IMR-90 (cell line): ENCODE measurements around the gene C9orf152. TPM values are rescaled to one million over a fixed set of nuclear protein-coding genes. Genes with fewer than 3 reads are reported as not detected.

ENCODE experiments used
- ATAC-seq: fragments of 200-7000 bp; cut with Tn5 transposase; 2 replicates; pipeline ENCODE4 v1.9.1; 2020; ENCODE audit warnings: low read depth, mild to moderate bottlenecking, moderate library complexity
- BruUV-seq: library from RNA; stranded (reverse); fragments of 400-500 nt; replicated peaks from 2 replicates; lab custom pipeline; 2021; lab: Mats Ljungman, UMichigan
- CTCF ChIA-PET: fragments of 300-600 bp; formaldehyde crosslinking; extraction: SDS; loops from one replicate; lab custom pipeline; 2021; ENCODE audit warnings: antibody characterized with exemption; lab: Yijun Ruan, JAX
- POLR2A ChIA-PET: fragments of 300-600 bp; sonication (Branson Sonifier 250); formaldehyde crosslinking; loops from one replicate; lab custom pipeline; 2022; ENCODE audit warnings: antibody characterized with exemption; ENCODE audit not compliant: unreplicated experiment; lab: Charles Lee
- DNase-seq: peaks from one replicate; pipeline ENCODE4 v3.0.0; 2013
- H2AFZ ChIP-seq: replicated peaks from 2 replicates; pipeline ENCODE3; 2013; ENCODE audit warnings: low read length, mild to moderate bottlenecking; ENCODE audit not compliant: poor library complexity
- H2AK5ac ChIP-seq: 2 replicates; pipeline ENCODE4 v1.6.1; 2013; ENCODE audit warnings: low read depth, low read length, inconsistent platforms
- H2AK9ac ChIP-seq: replicated peaks from 2 replicates; pipeline ENCODE3; 2013; ENCODE audit warnings: mild to moderate bottlenecking, low read depth, low read length, moderate library complexity; ENCODE audit not compliant: poor library complexity
- H2BK120ac ChIP-seq: 2 replicates; pipeline ENCODE4 v1.6.1; 2013; ENCODE audit warnings: low read depth, low read length, inconsistent platforms
- H2BK15ac ChIP-seq: 3 replicates; pipeline ENCODE4 v1.6.1; 2013; ENCODE audit warnings: low read depth, low read length, inconsistent platforms
- H2BK20ac ChIP-seq: 2 replicates; pipeline ENCODE4 v1.6.1; 2013; ENCODE audit warnings: low read depth, mild to moderate bottlenecking, inconsistent platforms, low read length, moderate library complexity
- H2BK5ac ChIP-seq: 2 replicates; pipeline ENCODE4 v1.6.1; 2013; ENCODE audit warnings: mild to moderate bottlenecking, low read depth, low read length, inconsistent platforms; ENCODE audit not compliant: poor library complexity, severe bottlenecking
- H3K14ac ChIP-seq: replicated peaks from 2 replicates; pipeline ENCODE4 v1.6.1; 2013; ENCODE audit warnings: low read depth, low read length, inconsistent platforms
- H3K18ac ChIP-seq: 2 replicates; pipeline ENCODE4 v1.6.1; 2013; ENCODE audit warnings: low read depth, low read length, control low read depth
- H3K23ac ChIP-seq: 2 replicates; pipeline ENCODE4 v1.6.1; 2013; ENCODE audit warnings: low read depth, low read length, inconsistent platforms
- H3K27ac ChIP-seq: 2 replicates; pipeline ENCODE4 v1.5.1; 2013; ENCODE audit warnings: mild to moderate bottlenecking, control low read depth, low read length; ENCODE audit not compliant: insufficient read depth
- H3K27me3 ChIP-seq: 2 replicates; pipeline ENCODE4 v1.6.1; 2013; ENCODE audit warnings: low read length; ENCODE audit not compliant: control insufficient read depth, insufficient read depth
- H3K36me3 ChIP-seq: 2 replicates; pipeline ENCODE4 v1.6.1; 2013; ENCODE audit warnings: low read length, mixed read lengths; ENCODE audit not compliant: control insufficient read depth, insufficient read depth
- H3K4ac ChIP-seq: 2 replicates; pipeline ENCODE4 v1.6.1; 2013; ENCODE audit warnings: low read depth, low read length, inconsistent platforms
- H3K4me1 ChIP-seq: 2 replicates; pipeline ENCODE4 v1.6.1; 2013; ENCODE audit warnings: low read length, mixed read lengths; ENCODE audit not compliant: control insufficient read depth, insufficient read depth
- H3K4me2 ChIP-seq: 2 replicates; pipeline ENCODE4 v1.6.1; 2013; ENCODE audit warnings: low read depth, mild to moderate bottlenecking, control low read depth, low read length, moderate library complexity
- H3K4me3 ChIP-seq: 2 replicates; pipeline ENCODE4 v1.5.1; 2013; ENCODE audit warnings: low read depth, mild to moderate bottlenecking, control low read depth, low read length, moderate library complexity; ENCODE audit not compliant: insufficient read depth
- H3K56ac ChIP-seq: 2 replicates; pipeline ENCODE4 v1.6.1; 2013; ENCODE audit warnings: low read length, inconsistent platforms; ENCODE audit not compliant: insufficient read depth; ENCODE audit errors: extremely low read depth
- H3K79me1 ChIP-seq, 2 experiments: 2 replicates each; pipeline ENCODE4 v1.6.1; 2013; ENCODE audit warnings: low read length in 2 of 2, inconsistent platforms in 1 of 2, low read depth in 1 of 2
- H3K9ac ChIP-seq: 2 replicates; pipeline ENCODE4 v1.6.1; 2013; ENCODE audit warnings: low read depth, low read length, control low read depth
- H3K9me1 ChIP-seq: 2 replicates; pipeline ENCODE4 v1.6.1; 2013; ENCODE audit warnings: low read length, inconsistent platforms; ENCODE audit not compliant: insufficient read depth
- H3K9me3 ChIP-seq: 2 replicates; pipeline ENCODE4 v1.6.1; 2013; ENCODE audit warnings: low read length; ENCODE audit not compliant: control insufficient read depth, insufficient read depth
- H4K20me1 ChIP-seq: 2 replicates; pipeline ENCODE4 v1.6.1; 2013; ENCODE audit warnings: low read length, inconsistent platforms; ENCODE audit not compliant: insufficient read depth
- H4K5ac ChIP-seq: 2 replicates; pipeline ENCODE4 v1.6.1; 2013; ENCODE audit warnings: mild to moderate bottlenecking, low read depth, low read length, control low read depth
- H4K8ac ChIP-seq, 2 experiments: 2 replicates each; pipeline ENCODE4 v1.6.1; 2013; ENCODE audit warnings: low read depth in 2 of 2, low read length in 2 of 2, control low read depth in 1 of 2, inconsistent platforms in 1 of 2
- H4K91ac ChIP-seq: 2 replicates; pipeline ENCODE4 v1.6.1; 2013; ENCODE audit warnings: low read depth, low read length, inconsistent platforms; ENCODE audit not compliant: insufficient read depth
- MAZ ChIP-seq: IDR thresholded peaks from 2 replicates; pipeline ENCODE4 v1.6.1; 2012; ENCODE audit warnings: low read depth, mild to moderate bottlenecking, low read length, improper control_type of control experiment, moderate library complexity, borderline replicate concordance
- MXI1 ChIP-seq: IDR thresholded peaks from 2 replicates; pipeline ENCODE4 v1.6.1; 2012; ENCODE audit warnings: low read depth, mild to moderate bottlenecking, low read length, moderate library complexity, borderline replicate concordance
- POLR2A ChIP-seq: IDR thresholded peaks from 2 replicates; pipeline ENCODE4 v1.6.1; 2012; ENCODE audit warnings: mild to moderate bottlenecking, low read depth, low read length
- RAD21 ChIP-seq: IDR thresholded peaks from 2 replicates; pipeline ENCODE4 v1.6.1; 2012; ENCODE audit warnings: low read length, improper control_type of control experiment
- RCOR1 ChIP-seq: IDR thresholded peaks from 2 replicates; pipeline ENCODE4 v1.6.1; 2012; ENCODE audit warnings: mild to moderate bottlenecking, low read length, improper control_type of control experiment; ENCODE audit not compliant: insufficient replicate concordance
- RFX5 ChIP-seq: IDR thresholded peaks from 2 replicates; pipeline ENCODE4 v1.8.0; 2012; ENCODE audit warnings: low read depth, mild to moderate bottlenecking, low read length, moderate library complexity
- SMC3 ChIP-seq: fragments of 150-350 bp; IDR thresholded peaks from 2 replicates; pipeline ENCODE4 v1.6.1; 2016; ENCODE audit warnings: low read depth, mild to moderate bottlenecking, antibody characterized with exemption, low read length, moderate library complexity
- WGBS, 2 experiments: methylation state at CpG; one replicate each; pipeline versions ENCODE4 v1.1.5 to v1.1.7; 2013; ENCODE audit warnings: missing lambda C conversion rate in 2 of 2; ENCODE audit not compliant: insufficient read length in 1 of 2; ENCODE audit errors: extremely low coverage in 2 of 2; 5-methylcytosine and 5-hydroxymethylcytosine counted together
- dilution Hi-C: fragments of 300-500 bp; cut with HindIII; formaldehyde crosslinking; loops from one replicate; pipeline ENCODE4 v1.14.3; 2018; ENCODE audit warnings: low sequenced_read_pairs; ENCODE audit not compliant: unreplicated experiment
- in situ Hi-C: fragments of 300-500 bp; cut with MboI; formaldehyde crosslinking; loops from 3 replicates; pipeline ENCODE4 v1.14.3; 2019; ENCODE audit warnings: low sequenced_read_pairs, inconsistent platforms, mixed read lengths
- intact Hi-C: fragments of 100-400 bp; cut with micrococcal nuclease; formaldehyde crosslinking; loops from 2 replicates; pipeline ENCODE4 v1.10.0; 2022
- polyA plus RNA-seq, 3 experiments: library from polyadenylated mRNA; depleted of rRNA; stranded (reverse); fragments of >200 nt; gene quantifications; 2 replicates each; pipeline ENCODE4 v1.2.3, GENCODE V29; 2012; ENCODE audit warnings: low replicate concordance in 1 of 3
- total RNA-seq: library from RNA; depleted of rRNA; stranded (reverse); fragments of >200 nt; gene quantifications from 2 replicates; pipeline ENCODE4 v1.2.3, GENCODE V29; 2012
- TF ChIP-seq, protein P1 (sequence below): fragments of 150-350 bp; IDR thresholded peaks from 2 replicates; pipeline ENCODE4 v1.6.1; 2017; ENCODE audit warnings: mild to moderate bottlenecking, antibody characterized with exemption, low read length, low read depth
- TF ChIP-seq, protein P2 (sequence below): fragments of 150-350 bp; IDR thresholded peaks from 2 replicates; pipeline ENCODE4 v1.6.1; 2016; ENCODE audit warnings: low read depth, mild to moderate bottlenecking, low read length, moderate library complexity, borderline replicate concordance
- TF ChIP-seq, protein P3 (sequence below): conservative IDR thresholded peaks from 2 replicates; pipeline ENCODE4 v1.5.1; 2012; ENCODE audit warnings: mild to moderate bottlenecking, low read depth, low read length, improper control_type of control experiment

C9orf152 gene
- total and polyA plus RNA-seq, 2 of the 4 experiments (the other 2 are of a cell fraction), result not detected

DNA sequence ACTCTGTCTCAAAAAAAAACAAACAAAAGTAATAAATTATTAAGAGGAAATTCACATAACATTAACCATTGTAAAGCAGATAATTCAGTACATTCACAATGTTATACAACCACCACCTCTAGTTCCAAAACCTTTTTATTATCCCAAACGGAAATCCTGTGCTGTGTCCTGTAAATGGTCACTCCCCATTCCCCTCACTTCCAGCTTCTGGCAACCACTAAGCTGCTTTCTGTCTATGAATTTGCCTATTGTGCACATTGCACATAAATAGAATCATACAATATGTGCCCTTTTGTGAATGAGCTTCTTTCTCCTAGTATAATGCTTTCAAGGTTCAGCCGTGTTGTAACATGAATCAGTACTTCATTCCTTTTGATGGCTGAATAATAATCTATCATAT is 20.8 kb downstream of the C9orf152 start:
- 83% methylated on average over 1 of the region's 2 CpGs; no CpG with 5 or more reads in 1 of the 2 experiments for WGBS, 2 experiments
- H3K9me3 ChIP-seq, result no peaks in the 10 kb centered on the region
- H3K14ac ChIP-seq, result no peak overlapping the region
- no peaks in the 10 kb centered on the region for H3K27me3 ChIP-seq
- in situ Hi-C loops, result loop anchor here (25.0 kb wide), 2 partner anchors 425 to 875 kb away; no protein-coding TSS in a partner anchor
- H3K18ac ChIP-seq, result no peak overlapping the region
- H3K56ac ChIP-seq, result no peak overlapping the region
- no TSS peak for BruUV-seq
- ChIA-PET CTCF (interaction anchor here (0.9 kb wide), 1 partner anchor 11 kb away, joined by 4 read pairs; no protein-coding TSS in a partner anchor), POLR2A (no interaction called here)
- no peak for DNase-seq
- no peak overlapping the region for H3K4me2 ChIP-seq
- no peak overlapping the region for H3K4me3 ChIP-seq
- no peak overlapping the region for H2AFZ ChIP-seq
- ATAC-seq, result no peak
- no peak overlapping the region for H2BK20ac ChIP-seq
- peaks cover 5% of the 10 kb centered on the region for H3K4me1 ChIP-seq
- H3K27ac ChIP-seq, result no peak overlapping the region
- no peaks in the 10 kb centered on the region for H4K20me1 ChIP-seq
- H3K36me3 ChIP-seq, result no peaks in the 10 kb centered on the region
- no peak overlapping the region for H2BK120ac ChIP-seq
- no peak overlapping the region for H3K23ac ChIP-seq
- no peak overlapping the region for H2AK9ac ChIP-seq
- no peaks in the 10 kb centered on the region for H3K9me1 ChIP-seq
- TF ChIP-seq MAZ (no peak), POLR2A (no peak), RCOR1 (no peak), RFX5 (no peak), RAD21 (no peak), MXI1 (no peak), SMC3 (no peak)
- TF ChIP-seq, protein P1, sequence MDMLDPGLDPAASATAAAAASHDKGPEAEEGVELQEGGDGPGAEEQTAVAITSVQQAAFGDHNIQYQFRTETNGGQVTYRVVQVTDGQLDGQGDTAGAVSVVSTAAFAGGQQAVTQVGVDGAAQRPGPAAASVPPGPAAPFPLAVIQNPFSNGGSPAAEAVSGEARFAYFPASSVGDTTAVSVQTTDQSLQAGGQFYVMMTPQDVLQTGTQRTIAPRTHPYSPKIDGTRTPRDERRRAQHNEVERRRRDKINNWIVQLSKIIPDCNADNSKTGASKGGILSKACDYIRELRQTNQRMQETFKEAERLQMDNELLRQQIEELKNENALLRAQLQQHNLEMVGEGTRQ, result no peak
- TF ChIP-seq, protein P2, sequence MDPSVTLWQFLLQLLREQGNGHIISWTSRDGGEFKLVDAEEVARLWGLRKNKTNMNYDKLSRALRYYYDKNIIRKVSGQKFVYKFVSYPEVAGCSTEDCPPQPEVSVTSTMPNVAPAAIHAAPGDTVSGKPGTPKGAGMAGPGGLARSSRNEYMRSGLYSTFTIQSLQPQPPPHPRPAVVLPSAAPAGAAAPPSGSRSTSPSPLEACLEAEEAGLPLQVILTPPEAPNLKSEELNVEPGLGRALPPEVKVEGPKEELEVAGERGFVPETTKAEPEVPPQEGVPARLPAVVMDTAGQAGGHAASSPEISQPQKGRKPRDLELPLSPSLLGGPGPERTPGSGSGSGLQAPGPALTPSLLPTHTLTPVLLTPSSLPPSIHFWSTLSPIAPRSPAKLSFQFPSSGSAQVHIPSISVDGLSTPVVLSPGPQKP, result no peak
- TF ChIP-seq, protein P3, sequence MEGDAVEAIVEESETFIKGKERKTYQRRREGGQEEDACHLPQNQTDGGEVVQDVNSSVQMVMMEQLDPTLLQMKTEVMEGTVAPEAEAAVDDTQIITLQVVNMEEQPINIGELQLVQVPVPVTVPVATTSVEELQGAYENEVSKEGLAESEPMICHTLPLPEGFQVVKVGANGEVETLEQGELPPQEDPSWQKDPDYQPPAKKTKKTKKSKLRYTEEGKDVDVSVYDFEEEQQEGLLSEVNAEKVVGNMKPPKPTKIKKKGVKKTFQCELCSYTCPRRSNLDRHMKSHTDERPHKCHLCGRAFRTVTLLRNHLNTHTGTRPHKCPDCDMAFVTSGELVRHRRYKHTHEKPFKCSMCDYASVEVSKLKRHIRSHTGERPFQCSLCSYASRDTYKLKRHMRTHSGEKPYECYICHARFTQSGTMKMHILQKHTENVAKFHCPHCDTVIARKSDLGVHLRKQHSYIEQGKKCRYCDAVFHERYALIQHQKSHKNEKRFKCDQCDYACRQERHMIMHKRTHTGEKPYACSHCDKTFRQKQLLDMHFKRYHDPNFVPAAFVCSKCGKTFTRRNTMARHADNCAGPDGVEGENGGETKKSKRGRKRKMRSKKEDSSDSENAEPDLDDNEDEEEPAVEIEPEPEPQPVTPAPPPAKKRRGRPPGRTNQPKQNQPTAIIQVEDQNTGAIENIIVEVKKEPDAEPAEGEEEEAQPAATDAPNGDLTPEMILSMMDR, result no peak
- H3K9ac ChIP-seq, result no peak overlapping the region
- no peaks in the 10 kb centered on the region for H3K79me1 ChIP-seq
- no peak overlapping the region for H2BK5ac ChIP-seq
- no peak overlapping the region for H2AK5ac ChIP-seq
- dilution Hi-C loops, result no loop called here
- H3K4ac ChIP-seq, result no peak overlapping the region
- intact Hi-C loops, result loop anchor here (10.0 kb wide), 1 partner anchor 188 kb away; no protein-coding TSS in a partner anchor
- H4K91ac ChIP-seq, result no peak overlapping the region
- H4K5ac ChIP-seq, result no peak overlapping the region
- H4K8ac ChIP-seq, result no peak overlapping the region
- no peak overlapping the region for H2BK15ac ChIP-seq
